Suppressor macrophage treated with lipopolysaccharide for 1 hour (primary cell): ENCODE results near the gene KLF2.
"Not testable (repeated sequence)": the region's sequence is repeated elsewhere in the genome, so short reads cannot be mapped to it uniquely, and the experiment has no call there.

Source experiments
- DNase-seq, 3 donors: peaks; one replicate each; pipeline ENCODE4 v3.0.0-alpha.2; 2020 to 2022

KLF2 gene

GRCh38 chr19:16324384-16325160 is at the start of gene KLF2:
TSS of gene KLF2 (plus strand) at chr19:16324826. CDS start at chr19:16324924, 98 bp downstream.
- peak; percentile 96 to 98 (median 98) for DNase-seq

- DNase-seq, result peak; percentile 35 to 71 (median 36)
Measured at GRCh38 chr19:16280306-16280705, 44.3 kb upstream of the KLF2 start.

GRCh38 chr19:16281743-16282142 is 42.9 kb upstream of the KLF2 start:
- DNase-seq, result no peak

GRCh38 chr19:16283210-16284061 is 41.2 kb upstream of the KLF2 start:
- DNase-seq, result peak; percentile 92 to 94 (median 92)

- peak in 1 of 3 donors; percentile 24 for DNase-seq
Measured at GRCh38 chr19:16284505-16284904, 40.1 kb upstream of the KLF2 start.

- DNase-seq, result peak in 1 of 3 donors; percentile 24
Measured at GRCh38 chr19:16285079-16285478, 39.5 kb upstream of the KLF2 start.

GRCh38 chr19:16285769-16286498 is 38.7 kb upstream of the KLF2 start:
- peak; percentile 45 to 66 (median 50) for DNase-seq

GRCh38 chr19:16288544-16288943 is 36.1 kb upstream of the KLF2 start:
- no peak for DNase-seq

- DNase-seq, result no peak
Measured at GRCh38 chr19:16289594-16289993, 35.0 kb upstream of the KLF2 start.

GRCh38 chr19:16290692-16291091 is 33.9 kb upstream of the KLF2 start:
- DNase-seq, result peak in 1 of 3 donors; percentile 20

- DNase-seq, result peak; percentile 87 to 91 (median 89)
Measured at GRCh38 chr19:16293118-16294091, 31.2 kb upstream of the KLF2 start.

GRCh38 chr19:16295057-16295456 is 29.6 kb upstream of the KLF2 start:
- DNase-seq, result no peak

GRCh38 chr19:16296713-16297112 is 27.9 kb upstream of the KLF2 start:
- DNase-seq, result no peak

- DNase-seq, result no peak
Measured at GRCh38 chr19:16297575-16298178, 26.9 kb upstream of the KLF2 start.

GRCh38 chr19:16298334-16298733 is 26.3 kb upstream of the KLF2 start:
- no peak for DNase-seq

- no peak for DNase-seq
Measured at GRCh38 chr19:16301999-16302694, 22.5 kb upstream of the KLF2 start.

- DNase-seq, result no peak
Measured at GRCh38 chr19:16303755-16304154, 20.9 kb upstream of the KLF2 start.

- not testable (repeated sequence) for DNase-seq
Measured at GRCh38 chr19:16304511-16304910, 20.1 kb upstream of the KLF2 start.

GRCh38 chr19:16305060-16305459 is 19.6 kb upstream of the KLF2 start:
- not testable (repeated sequence) for DNase-seq

GRCh38 chr19:16306728-16307402 is 17.8 kb upstream of the KLF2 start:
- no peak for DNase-seq
